K562 (cell line): ENCODE results near the gene WDCP. TPM values are rescaled to one million over a fixed set of nuclear protein-coding genes. Genes with fewer than 3 reads are reported as not detected.

Experiments used
- KLF13 ChIP-seq: fragments of 450-650 bp; IDR thresholded peaks from 2 replicates; pipeline ENCODE4 v1.6.1; 2016; ENCODE audit warnings: missing genetic modification characterization, low read depth, mild to moderate bottlenecking, missing compliant biosample characterization, moderate library complexity, borderline replicate concordance
- MYBL2 ChIP-seq, 2 experiments: fragments of 450-650 bp in 1 of 2; sonication (generic) in 1 of 2; formaldehyde crosslinking in 1 of 2; IDR thresholded peaks; 2 replicates each; pipeline versions ENCODE4 v1.6.1 to v1.8.1; 2017 to 2022; ENCODE audit warnings: borderline replicate concordance in 1 of 2, inconsistent platforms in 1 of 2, low read depth in 1 of 2, mild to moderate bottlenecking in 1 of 2, missing genetic modification reagents in 1 of 2, moderate library complexity in 1 of 2
- PYGO2 ChIP-seq: fragments of 450-650 bp; IDR thresholded peaks from 2 replicates; pipeline ENCODE4 v1.6.1; 2016; ENCODE audit warnings: mild to moderate bottlenecking, missing genetic modification characterization, moderate library complexity, missing compliant biosample characterization
- RBBP5 ChIP-seq: fragments of 200-600 bp; sonication (generic); IDR thresholded peaks from 2 replicates; pipeline ENCODE4 v1.6.1; 2012; ENCODE audit warnings: borderline replicate concordance, mild to moderate bottlenecking, low read length, control low read depth, inconsistent platforms; ENCODE audit not compliant: insufficient read depth, poor library complexity, severe bottlenecking
- TOE1 ChIP-seq, 2 experiments: fragments of 450-650 bp in 1 of 2; sonication (generic) in 1 of 2; formaldehyde crosslinking in 1 of 2; IDR thresholded peaks; 2 replicates each; pipeline versions ENCODE4 v1.7.1 to v1.8.0; 2016 to 2022; ENCODE audit warnings: borderline replicate concordance in 2 of 2, mild to moderate bottlenecking in 2 of 2, antibody characterized with exemption in 1 of 2, inconsistent platforms in 1 of 2, low read depth in 1 of 2, missing genetic modification reagents in 1 of 2, moderate library complexity in 1 of 2
- XRCC4 ChIP-seq: IDR thresholded peaks from one replicate; pipeline ENCODE4 v1.6.1; 2011; ENCODE audit not compliant: insufficient read depth, insufficient read length; ENCODE audit errors: extremely low read depth
- ZNF384 ChIP-seq: IDR thresholded peaks from 2 replicates; pipeline ENCODE4 v1.6.1; 2012; ENCODE audit warnings: low read depth, low read length, improper control_type of control experiment
- polyA plus RNA-seq, 8 experiments: library from polyadenylated mRNA; depleted of rRNA in 4 of 8; stranded (reverse) in 5 of 8; unstranded in 3 of 8; fragments of >200 nt; fragmentation: Nextera tagmentation in 2 of 8; fragmentation: Illumina TruSeq in 1 of 8; extraction: Ambion mirVana in 2 of 8; extraction: Trizol in 1 of 8; gene quantifications; 2 replicates each; pipeline versions ENCODE4 v1.2.1 to v1.2.3, GENCODE V29; 2011 to 2014; ENCODE audit warnings: inconsistent platforms in 1 of 8, missing spikeins in 1 of 8
- total RNA-seq, 7 experiments: library from RNA; depleted of rRNA in 6 of 7; stranded (reverse); fragments of >200 nt in 6 of 7; fragmentation: Illumina TruSeq in 2 of 7; extraction: Trizol in 2 of 7; gene quantifications; 2 replicates each; pipeline versions ENCODE4 v1.2.1 to v1.2.3, GENCODE V29; 2011 to 2021; ENCODE audit warnings: low replicate concordance in 1 of 7
- TF ChIP-seq, protein P1 (sequence below), 2 experiments: fragments of 200-800 bp in 1 of 2; sonication (Bioruptor generic) in 1 of 2; sonication (generic) in 1 of 2; formaldehyde crosslinking in 1 of 2; IDR thresholded peaks in 1 of 2; conservative IDR thresholded peaks in 1 of 2; 2 replicates each; pipeline versions ENCODE4 v1.5.0 to v1.6.1; 2016 to 2020; ENCODE audit warnings: missing compliant biosample characterization in 1 of 2, missing genetic modification characterization in 1 of 2, missing genetic modification reagents in 1 of 2
- TF ChIP-seq, protein P2 (sequence below): fragments of 200-400 bp; formaldehyde crosslinking; IDR thresholded peaks from 2 replicates; pipeline ENCODE4 v1.6.1; 2017; ENCODE audit warnings: mild to moderate bottlenecking, low read depth, low read length, moderate library complexity
- TF ChIP-seq, protein P3 (sequence below), 2 experiments: IDR thresholded peaks; 2 replicates each; pipeline ENCODE4 v1.6.1; 2012; ENCODE audit warnings: improper control_type of control experiment in 2 of 2, low read depth in 2 of 2, low read length in 2 of 2, borderline replicate concordance in 1 of 2

The WDCP gene
- total and polyA plus RNA-seq, 9 of the 15 experiments (the other 6 are each of a cell fraction or from before 2014, with no cell fraction given), result 10.1 to 41.4 (median 21.8) TPM

GRCh38 chr2:24010477-24011249 lies 36.5 kb downstream of the WDCP start (continued):
- TF ChIP-seq TOE1 (IDR thresholded peaks at IDR 0.05; ENCODE audit: borderline replicate concordance), result no peak
- no peak for TF ChIP-seq TOE1 (CRISPR knock-in tag; IDR thresholded peaks at IDR 0.05; ENCODE audit: borderline replicate concordance, low read depth)
- TF ChIP-seq, protein P1, sequence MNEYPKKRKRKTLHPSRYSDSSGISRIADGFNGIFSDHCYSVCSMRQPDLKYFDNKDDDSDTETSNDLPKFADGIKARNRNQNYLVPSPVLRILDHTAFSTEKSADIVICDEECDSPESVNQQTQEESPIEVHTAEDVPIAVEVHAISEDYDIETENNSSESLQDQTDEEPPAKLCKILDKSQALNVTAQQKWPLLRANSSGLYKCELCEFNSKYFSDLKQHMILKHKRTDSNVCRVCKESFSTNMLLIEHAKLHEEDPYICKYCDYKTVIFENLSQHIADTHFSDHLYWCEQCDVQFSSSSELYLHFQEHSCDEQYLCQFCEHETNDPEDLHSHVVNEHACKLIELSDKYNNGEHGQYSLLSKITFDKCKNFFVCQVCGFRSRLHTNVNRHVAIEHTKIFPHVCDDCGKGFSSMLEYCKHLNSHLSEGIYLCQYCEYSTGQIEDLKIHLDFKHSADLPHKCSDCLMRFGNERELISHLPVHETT (CRISPR knock-in tag; conservative IDR thresholded peaks at IDR 0.05 in 1 of 2, IDR thresholded peaks at IDR 0.05 in 1 of 2), result no peak
- TF ChIP-seq KLF13 (tag), result no peak
- no peak for TF ChIP-seq PYGO2 (tag)
- TF ChIP-seq, protein P2, sequence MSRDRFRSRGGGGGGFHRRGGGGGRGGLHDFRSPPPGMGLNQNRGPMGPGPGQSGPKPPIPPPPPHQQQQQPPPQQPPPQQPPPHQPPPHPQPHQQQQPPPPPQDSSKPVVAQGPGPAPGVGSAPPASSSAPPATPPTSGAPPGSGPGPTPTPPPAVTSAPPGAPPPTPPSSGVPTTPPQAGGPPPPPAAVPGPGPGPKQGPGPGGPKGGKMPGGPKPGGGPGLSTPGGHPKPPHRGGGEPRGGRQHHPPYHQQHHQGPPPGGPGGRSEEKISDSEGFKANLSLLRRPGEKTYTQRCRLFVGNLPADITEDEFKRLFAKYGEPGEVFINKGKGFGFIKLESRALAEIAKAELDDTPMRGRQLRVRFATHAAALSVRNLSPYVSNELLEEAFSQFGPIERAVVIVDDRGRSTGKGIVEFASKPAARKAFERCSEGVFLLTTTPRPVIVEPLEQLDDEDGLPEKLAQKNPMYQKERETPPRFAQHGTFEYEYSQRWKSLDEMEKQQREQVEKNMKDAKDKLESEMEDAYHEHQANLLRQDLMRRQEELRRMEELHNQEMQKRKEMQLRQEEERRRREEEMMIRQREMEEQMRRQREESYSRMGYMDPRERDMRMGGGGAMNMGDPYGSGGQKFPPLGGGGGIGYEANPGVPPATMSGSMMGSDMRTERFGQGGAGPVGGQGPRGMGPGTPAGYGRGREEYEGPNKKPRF, result no peak
- no peak for TF ChIP-seq ZNF384
- TF ChIP-seq XRCC4, result no peak
- no peak for TF ChIP-seq MYBL2 (IDR thresholded peaks at IDR 0.05; ENCODE audit: low read depth)
- no peak for TF ChIP-seq MYBL2 (CRISPR knock-in tag; IDR thresholded peaks at IDR 0.05; ENCODE audit: borderline replicate concordance)
- peak; percentile 34 for TF ChIP-seq RBBP5
- TF ChIP-seq, protein P3, sequence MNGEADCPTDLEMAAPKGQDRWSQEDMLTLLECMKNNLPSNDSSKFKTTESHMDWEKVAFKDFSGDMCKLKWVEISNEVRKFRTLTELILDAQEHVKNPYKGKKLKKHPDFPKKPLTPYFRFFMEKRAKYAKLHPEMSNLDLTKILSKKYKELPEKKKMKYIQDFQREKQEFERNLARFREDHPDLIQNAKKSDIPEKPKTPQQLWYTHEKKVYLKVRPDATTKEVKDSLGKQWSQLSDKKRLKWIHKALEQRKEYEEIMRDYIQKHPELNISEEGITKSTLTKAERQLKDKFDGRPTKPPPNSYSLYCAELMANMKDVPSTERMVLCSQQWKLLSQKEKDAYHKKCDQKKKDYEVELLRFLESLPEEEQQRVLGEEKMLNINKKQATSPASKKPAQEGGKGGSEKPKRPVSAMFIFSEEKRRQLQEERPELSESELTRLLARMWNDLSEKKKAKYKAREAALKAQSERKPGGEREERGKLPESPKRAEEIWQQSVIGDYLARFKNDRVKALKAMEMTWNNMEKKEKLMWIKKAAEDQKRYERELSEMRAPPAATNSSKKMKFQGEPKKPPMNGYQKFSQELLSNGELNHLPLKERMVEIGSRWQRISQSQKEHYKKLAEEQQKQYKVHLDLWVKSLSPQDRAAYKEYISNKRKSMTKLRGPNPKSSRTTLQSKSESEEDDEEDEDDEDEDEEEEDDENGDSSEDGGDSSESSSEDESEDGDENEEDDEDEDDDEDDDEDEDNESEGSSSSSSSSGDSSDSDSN (IDR thresholded peaks at IDR 0.05; ENCODE audit: borderline replicate concordance in 1 of 2, low read depth in 2 of 2, low read length in 2 of 2), result 0 out of 4 replicates have a peak, but pooled peaks have one; percentile 34 to 40
